GM12865 (cell line): ENCODE results near the gene SDC1.
A peak's percentile ranks its signal among the peaks of the same experiment; 100 is the strongest.

Experiments used
- DNase-seq: peaks from one replicate; pipeline ENCODE4 v3.0.0; 2010; ENCODE audit warnings: low read depth
- H3K4me3 ChIP-seq: 2 replicates; pipeline ENCODE4 v1.5.1; 2011; ENCODE audit warnings: mild to moderate bottlenecking, low read depth, low read length, control low read depth
- CTCF ChIP-seq: IDR thresholded peaks from 2 replicates; pipeline ENCODE4 v1.5.1; 2011; ENCODE audit warnings: low read length, control low read depth, low read depth, inconsistent platforms; ENCODE audit not compliant: insufficient read depth; ENCODE audit errors: missing control alignments

The SDC1 gene

GRCh38 chr2:20168048-20168726, 56.7 kb downstream of the SDC1 start:
- no peak for DNase-seq
- TF ChIP-seq CTCF, result no peak
- H3K4me3 ChIP-seq, result no peak overlapping the region

GRCh38 chr2:20167356-20167755, 57.6 kb downstream of the SDC1 start:
- DNase-seq, result no peak
- TF ChIP-seq CTCF, result no peak
- no peak overlapping the region for H3K4me3 ChIP-seq

GRCh38 chr2:20165677-20166509, 59.0 kb downstream of the SDC1 start:
- no peak overlapping the region for H3K4me3 ChIP-seq
- TF ChIP-seq CTCF, result no peak
- peak; percentile 52 for DNase-seq

- no peak for DNase-seq
- no peak for TF ChIP-seq CTCF
- H3K4me3 ChIP-seq, result no peak overlapping the region
Observed at GRCh38 chr2:20164734-20165478, 60.0 kb downstream of the SDC1 start.

GRCh38 chr2:20164061-20164733, 60.7 kb downstream of the SDC1 start:
- DNase-seq, result peak; percentile 15
- no peak for TF ChIP-seq CTCF
- H3K4me3 ChIP-seq, result no peak overlapping the region

- no peak for DNase-seq
Observed at GRCh38 chr2:20159411-20160070, 65.4 kb downstream of the SDC1 start.

More at GRCh38 chr2:20159411-20160070, 65.4 kb downstream of the SDC1 start:
- TF ChIP-seq CTCF, result no peak
- no peak overlapping the region for H3K4me3 ChIP-seq
